Esophagus squamous epithelium (tissue), 4 donors: ENCODE measurements around the gene KPNA3.

Experiments used
- POLR2A ChIP-seq, 4 donors: fragments of 450-650 bp; IDR thresholded peaks; one replicate each; pipeline ENCODE4 v1.6.1; 2017; ENCODE audit warnings: antibody characterized with exemption in 4 of 4, mild to moderate bottlenecking in 4 of 4, moderate library complexity in 3 of 4
- TF ChIP-seq, protein P1 (sequence below), 6 experiments: fragments of 450-650 bp in 4 of 6; fragments of 200-600 bp in 2 of 6; sonication (generic) in 2 of 6; IDR thresholded peaks; one replicate each; pipeline ENCODE4 v1.5.1; 2016 to 2019; ENCODE audit warnings: antibody characterized with exemption in 6 of 6, mild to moderate bottlenecking in 4 of 6, moderate library complexity in 4 of 6

DNA sequence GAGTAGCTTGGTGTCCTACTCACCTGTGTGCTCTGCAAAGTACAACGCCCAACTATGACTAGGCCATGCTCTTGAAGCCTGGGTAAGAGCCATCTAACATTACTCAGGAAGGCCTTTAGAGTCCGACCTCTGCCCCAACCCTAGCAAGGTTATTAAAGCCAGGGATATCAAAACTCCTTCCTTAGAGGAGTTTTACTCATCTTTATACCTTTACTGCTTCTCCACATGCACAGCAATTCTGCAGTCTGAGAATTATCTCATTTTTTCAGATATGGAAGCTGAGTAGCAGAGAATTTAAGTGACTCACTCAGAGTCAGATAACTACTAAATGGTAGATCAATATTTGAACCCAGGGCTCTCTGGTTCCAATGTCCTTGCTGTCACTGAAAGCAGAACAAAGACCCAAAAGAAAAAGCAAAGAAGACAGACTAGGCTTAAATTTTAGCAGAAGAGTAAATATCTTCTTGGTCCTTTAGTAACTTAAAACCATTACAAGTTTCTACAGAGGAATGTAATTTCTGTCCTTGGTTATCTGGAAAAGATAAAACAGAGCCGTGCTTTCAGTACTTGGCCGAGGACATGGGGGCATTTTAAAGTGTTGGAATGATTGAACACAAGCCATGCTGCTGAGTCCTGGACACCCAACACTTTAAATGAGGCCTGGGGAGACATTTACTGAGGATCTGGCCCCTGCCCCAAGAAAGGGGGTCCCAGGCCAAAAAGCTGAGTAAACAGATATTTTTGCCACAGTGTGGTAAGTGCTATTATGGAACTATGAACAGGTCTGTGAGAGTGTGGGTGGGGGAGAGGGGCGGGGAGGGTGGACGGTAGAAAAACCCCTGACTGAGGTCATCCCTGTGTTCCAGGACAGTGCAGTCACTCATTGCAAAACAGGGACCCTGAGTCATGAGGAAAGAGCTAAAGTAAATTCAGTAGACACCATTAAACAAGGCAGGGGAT is 18.4 kb upstream of the KPNA3 start:
- TF ChIP-seq, protein P1, sequence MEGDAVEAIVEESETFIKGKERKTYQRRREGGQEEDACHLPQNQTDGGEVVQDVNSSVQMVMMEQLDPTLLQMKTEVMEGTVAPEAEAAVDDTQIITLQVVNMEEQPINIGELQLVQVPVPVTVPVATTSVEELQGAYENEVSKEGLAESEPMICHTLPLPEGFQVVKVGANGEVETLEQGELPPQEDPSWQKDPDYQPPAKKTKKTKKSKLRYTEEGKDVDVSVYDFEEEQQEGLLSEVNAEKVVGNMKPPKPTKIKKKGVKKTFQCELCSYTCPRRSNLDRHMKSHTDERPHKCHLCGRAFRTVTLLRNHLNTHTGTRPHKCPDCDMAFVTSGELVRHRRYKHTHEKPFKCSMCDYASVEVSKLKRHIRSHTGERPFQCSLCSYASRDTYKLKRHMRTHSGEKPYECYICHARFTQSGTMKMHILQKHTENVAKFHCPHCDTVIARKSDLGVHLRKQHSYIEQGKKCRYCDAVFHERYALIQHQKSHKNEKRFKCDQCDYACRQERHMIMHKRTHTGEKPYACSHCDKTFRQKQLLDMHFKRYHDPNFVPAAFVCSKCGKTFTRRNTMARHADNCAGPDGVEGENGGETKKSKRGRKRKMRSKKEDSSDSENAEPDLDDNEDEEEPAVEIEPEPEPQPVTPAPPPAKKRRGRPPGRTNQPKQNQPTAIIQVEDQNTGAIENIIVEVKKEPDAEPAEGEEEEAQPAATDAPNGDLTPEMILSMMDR (IDR thresholded peaks at IDR 0.05), result no peak
- TF ChIP-seq POLR2A (IDR thresholded peaks at IDR 0.05), result no peak
